Measurements from ENCODE around the gene AHCYL1.

GRCh38 chr1:110033421-110033820 lies 48.9 kb downstream of the AHCYL1 start:
- TF ChIP-seq, protein P1, sequence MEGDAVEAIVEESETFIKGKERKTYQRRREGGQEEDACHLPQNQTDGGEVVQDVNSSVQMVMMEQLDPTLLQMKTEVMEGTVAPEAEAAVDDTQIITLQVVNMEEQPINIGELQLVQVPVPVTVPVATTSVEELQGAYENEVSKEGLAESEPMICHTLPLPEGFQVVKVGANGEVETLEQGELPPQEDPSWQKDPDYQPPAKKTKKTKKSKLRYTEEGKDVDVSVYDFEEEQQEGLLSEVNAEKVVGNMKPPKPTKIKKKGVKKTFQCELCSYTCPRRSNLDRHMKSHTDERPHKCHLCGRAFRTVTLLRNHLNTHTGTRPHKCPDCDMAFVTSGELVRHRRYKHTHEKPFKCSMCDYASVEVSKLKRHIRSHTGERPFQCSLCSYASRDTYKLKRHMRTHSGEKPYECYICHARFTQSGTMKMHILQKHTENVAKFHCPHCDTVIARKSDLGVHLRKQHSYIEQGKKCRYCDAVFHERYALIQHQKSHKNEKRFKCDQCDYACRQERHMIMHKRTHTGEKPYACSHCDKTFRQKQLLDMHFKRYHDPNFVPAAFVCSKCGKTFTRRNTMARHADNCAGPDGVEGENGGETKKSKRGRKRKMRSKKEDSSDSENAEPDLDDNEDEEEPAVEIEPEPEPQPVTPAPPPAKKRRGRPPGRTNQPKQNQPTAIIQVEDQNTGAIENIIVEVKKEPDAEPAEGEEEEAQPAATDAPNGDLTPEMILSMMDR (IDR thresholded peaks at IDR 0.05; ENCODE audit: poor library complexity): no peak
- TF ChIP-seq EZH2 (IDR thresholded peaks at IDR 0.05; ENCODE audit: borderline replicate concordance): no peak

Measured in hepatocyte (in vitro differentiated cells).